H1 (cell line): ENCODE data around the gene AP3S1. TPM values are rescaled to one million over a fixed set of nuclear protein-coding genes. Genes with fewer than 3 reads are reported as not detected.

ENCODE experiments used
- CTCF ChIA-PET: fragments of 300-600 bp; sonication (Branson Sonifier 250); formaldehyde crosslinking; loops from one replicate; lab custom pipeline; 2021; ENCODE audit not compliant: partially characterized antibody; lab: Charles Lee
- POLR2A ChIA-PET: fragments of 300-600 bp; sonication (Branson Sonifier 250); formaldehyde crosslinking; loops from one replicate; lab custom pipeline; 2021; ENCODE audit warnings: inconsistent platforms; ENCODE audit not compliant: partially characterized antibody; lab: Charles Lee
- DNase-seq, 2 experiments: peaks; one replicate each; pipeline versions ENCODE4 v3.0.0 to v3.0.0-alpha.2; 2010 to 2022; ENCODE audit warnings: low spot score in 2 of 2, low read depth in 1 of 2, mixed read lengths in 1 of 2
- FAIRE-seq: peaks from 2 replicates; lab custom pipeline; 2011; peaks lifted over from hg19 to GRCh38; lab: Jason Lieb, UNC
- H2AFZ ChIP-seq: 2 replicates; pipeline ENCODE4 v1.8.1; 2012; ENCODE audit warnings: low read length, inconsistent platforms
- H2AK5ac ChIP-seq: 2 replicates; pipeline ENCODE4 v1.6.1; 2013; ENCODE audit warnings: low read depth, low read length
- H2BK120ac ChIP-seq: replicated peaks from 2 replicates; pipeline ENCODE3; 2013; ENCODE audit warnings: low read depth, low read length, inconsistent platforms
- H2BK12ac ChIP-seq: 2 replicates; pipeline ENCODE4 v1.6.1; 2013; ENCODE audit warnings: low read depth, low read length
- H2BK15ac ChIP-seq: 2 replicates; pipeline ENCODE4 v1.6.1; 2013; ENCODE audit warnings: low read length
- H2BK20ac ChIP-seq: 2 replicates; pipeline ENCODE4 v1.6.1; 2013; ENCODE audit warnings: low read length
- H2BK5ac ChIP-seq: 2 replicates; pipeline ENCODE4 v1.6.1; 2013; ENCODE audit warnings: low read depth, low read length
- H3K14ac ChIP-seq: 2 replicates; pipeline ENCODE4 v1.6.1; 2013; ENCODE audit warnings: inconsistent platforms; ENCODE audit not compliant: insufficient read length
- H3K18ac ChIP-seq: 2 replicates; pipeline ENCODE4 v1.6.1; 2013; ENCODE audit warnings: low read length; ENCODE audit errors: extremely low read depth
- H3K23ac ChIP-seq: 2 replicates; pipeline ENCODE4 v1.6.1; 2013; ENCODE audit warnings: inconsistent platforms; ENCODE audit not compliant: insufficient read length
- H3K23me2 ChIP-seq: 2 replicates; pipeline ENCODE4 v1.6.1; 2013; ENCODE audit warnings: low read depth, low read length
- H3K27ac ChIP-seq: 2 replicates; pipeline ENCODE4 v1.6.1; 2011; ENCODE audit warnings: low read depth, low read length, inconsistent platforms
- H3K27me3 ChIP-seq, 4 experiments: replicated peaks in 1 of 4; 1 replicate in 1 of 4; 2 replicates in 3 of 4; pipeline versions ENCODE4 v1.6.1 to v1.8.1; 2011 to 2013; ENCODE audit warnings: low read length in 3 of 4, mild to moderate bottlenecking in 3 of 4, inconsistent platforms in 2 of 4, mixed read lengths in 2 of 4, moderate library complexity in 1 of 4; ENCODE audit not compliant: control insufficient read depth in 3 of 4, insufficient read depth in 3 of 4; ENCODE audit errors: extremely low read depth in 1 of 4
- H3K36me3 ChIP-seq, 4 experiments: 2 replicates each; pipeline versions ENCODE4 v1.6.1 to v1.8.1; 2011 to 2013; ENCODE audit warnings: mild to moderate bottlenecking in 4 of 4, low read length in 3 of 4, moderate library complexity in 2 of 4, control low read depth in 1 of 4, inconsistent platforms in 1 of 4; ENCODE audit not compliant: insufficient read depth in 4 of 4, control insufficient read depth in 2 of 4
- H3K4ac ChIP-seq: replicated peaks from 2 replicates; pipeline ENCODE3; 2013; ENCODE audit warnings: low read length, low read depth, mixed read lengths, inconsistent platforms; ENCODE audit not compliant: insufficient read length
- H3K4me1 ChIP-seq, 4 experiments: replicated peaks in 1 of 4; 1 replicate in 1 of 4; 2 replicates in 3 of 4; pipeline versions ENCODE4 v1.6.1 to v1.8.1; 2011 to 2013; ENCODE audit warnings: low read length in 3 of 4, inconsistent platforms in 2 of 4, mixed read lengths in 1 of 4; ENCODE audit not compliant: insufficient read depth in 4 of 4, control insufficient read depth in 3 of 4
- H3K4me2 ChIP-seq, 2 experiments: 2 replicates each; pipeline versions ENCODE4 v1.6.1 to v1.8.1; 2011 to 2013; ENCODE audit warnings: low read depth in 2 of 2, low read length in 2 of 2, control low read depth in 1 of 2, inconsistent platforms in 1 of 2, mild to moderate bottlenecking in 1 of 2; ENCODE audit not compliant: insufficient read depth in 1 of 2
- H3K4me3 ChIP-seq, 4 experiments: fragments of 200-600, 300-600 bp in 1 of 4; sonication (generic), shearing (Covaris generic), sonication (Bioruptor Twin) in 1 of 4; 2 replicates each; pipeline versions ENCODE4 v1.5.1 to v1.8.1; 2011 to 2016; ENCODE audit warnings: low read length in 4 of 4, low read depth in 3 of 4, control low read depth in 2 of 4, inconsistent platforms in 2 of 4, mild to moderate bottlenecking in 2 of 4, mixed read lengths in 1 of 4, moderate library complexity in 1 of 4; ENCODE audit not compliant: insufficient read depth in 2 of 4; ENCODE audit errors: extremely low read depth in 1 of 4
- H3K56ac ChIP-seq: replicated peaks from 2 replicates; pipeline ENCODE3; 2013; ENCODE audit warnings: low read depth, mild to moderate bottlenecking, mixed read lengths, low read length, inconsistent platforms; ENCODE audit not compliant: insufficient read length
- H3K79me1 ChIP-seq: 2 replicates; pipeline ENCODE4 v1.6.1; 2013; ENCODE audit warnings: low read depth, low read length, control low read depth
- H3K79me2 ChIP-seq, 2 experiments: 2 replicates each; pipeline versions ENCODE4 v1.6.1 to v1.8.1; 2012 to 2013; ENCODE audit warnings: low read length in 2 of 2, mild to moderate bottlenecking in 2 of 2, inconsistent platforms in 1 of 2; ENCODE audit not compliant: insufficient read depth in 2 of 2, control insufficient read depth in 1 of 2
- H3K9ac ChIP-seq, 4 experiments: replicated peaks in 1 of 4; 1 replicate in 1 of 4; 2 replicates in 3 of 4; pipeline versions ENCODE4 v1.6.1 to v1.8.1; 2011 to 2013; ENCODE audit warnings: low read depth in 3 of 4, low read length in 3 of 4, control low read depth in 2 of 4, mild to moderate bottlenecking in 2 of 4, moderate library complexity in 2 of 4, inconsistent platforms in 1 of 4; ENCODE audit errors: extremely low read depth in 1 of 4
- H3K9me3 ChIP-seq, 2 experiments: 2 replicates each; pipeline versions ENCODE4 v1.6.1 to v1.8.1; 2012 to 2013; ENCODE audit warnings: mild to moderate bottlenecking in 2 of 2, moderate library complexity in 2 of 2, control low read depth in 1 of 2, inconsistent platforms in 1 of 2, low read depth in 1 of 2, low read length in 1 of 2, mixed read lengths in 1 of 2; ENCODE audit not compliant: insufficient read depth in 2 of 2
- H4K20me1 ChIP-seq, 2 experiments: replicated peaks in 1 of 2; 2 replicates each; pipeline versions ENCODE3 to v1.8.1; 2011 to 2013; ENCODE audit warnings: inconsistent platforms in 2 of 2, low read length in 2 of 2, mild to moderate bottlenecking in 1 of 2; ENCODE audit not compliant: insufficient read depth in 2 of 2, control insufficient read depth in 1 of 2
- H4K5ac ChIP-seq: 2 replicates; pipeline ENCODE4 v1.6.1; 2013; ENCODE audit warnings: low read length, low read depth, mixed read lengths, inconsistent platforms; ENCODE audit not compliant: insufficient read length
- H4K8ac ChIP-seq: 2 replicates; pipeline ENCODE4 v1.8.0; 2013; ENCODE audit warnings: mild to moderate bottlenecking, moderate library complexity, low read length, inconsistent platforms; ENCODE audit not compliant: insufficient read depth; ENCODE audit errors: extremely low read depth
- H4K91ac ChIP-seq: replicated peaks from 2 replicates; pipeline ENCODE3; 2013; ENCODE audit warnings: low read length, mixed read lengths, inconsistent platforms; ENCODE audit not compliant: insufficient read length
- ASH2L ChIP-seq: fragments of 200-600, 300-600 bp; sonication (generic); IDR thresholded peaks from one replicate; pipeline ENCODE4 v1.7.1; 2017; ENCODE audit warnings: low read length
- BCL11A ChIP-seq, 2 experiments: IDR thresholded peaks; one replicate each; pipeline ENCODE4 v1.6.1; 2011; ENCODE audit warnings: low read depth in 2 of 2, low read length in 2 of 2, mild to moderate bottlenecking in 2 of 2
- EGR1 ChIP-seq: IDR thresholded peaks from 2 replicates; pipeline ENCODE4 v1.6.1; 2011; ENCODE audit warnings: low read depth, low read length, borderline replicate concordance
- KDM4A ChIP-seq: IDR thresholded peaks from one replicate; pipeline ENCODE4 v1.7.1; 2012; ENCODE audit warnings: low read depth, mild to moderate bottlenecking, moderate library complexity, low read length, inconsistent platforms; ENCODE audit not compliant: severe bottlenecking
- MAFK ChIP-seq: IDR thresholded peaks from 2 replicates; pipeline ENCODE4 v1.6.1; 2012; ENCODE audit warnings: low read depth, mild to moderate bottlenecking, improper control_type of control experiment, low read length
- NANOG ChIP-seq: IDR thresholded peaks from 2 replicates; pipeline ENCODE4 v1.6.1; 2011; ENCODE audit warnings: low read length, low read depth, mild to moderate bottlenecking, inconsistent platforms; ENCODE audit not compliant: insufficient read depth, poor library complexity, severe bottlenecking
- PHF8 ChIP-seq: fragments of 200-600 bp; sonication (generic); conservative IDR thresholded peaks from 2 replicates; pipeline ENCODE4 v1.7.1; 2012; ENCODE audit warnings: low read depth, mild to moderate bottlenecking, inconsistent platforms, low read length, moderate library complexity
- POLR2AphosphoS5 ChIP-seq: IDR thresholded peaks from 2 replicates; pipeline ENCODE4 v1.6.1; 2011; ENCODE audit warnings: low read depth, low read length
- SAP30 ChIP-seq: fragments of 300-600 bp; sonication (generic); IDR thresholded peaks from 2 replicates; pipeline ENCODE4 v1.7.1; 2012; ENCODE audit warnings: low read length, moderate library complexity, mild to moderate bottlenecking, inconsistent platforms; ENCODE audit not compliant: insufficient read depth, insufficient replicate concordance
- SRF ChIP-seq: IDR thresholded peaks from 2 replicates; pipeline ENCODE4 v1.6.1; 2011; ENCODE audit warnings: mild to moderate bottlenecking, low read depth, low read length, moderate library complexity
- TCF12 ChIP-seq: IDR thresholded peaks from 2 replicates; pipeline ENCODE4 v1.6.1; 2011; ENCODE audit warnings: low read depth, mild to moderate bottlenecking, low read length
- YY1 ChIP-seq: IDR thresholded peaks from 2 replicates; pipeline ENCODE4 v1.6.1; 2011; ENCODE audit warnings: low read depth, mild to moderate bottlenecking, low read length
- WGBS, 2 experiments: shearing (Covaris generic) in 1 of 2; methylation state at CpG; one replicate each; pipeline versions ENCODE4 v1.1.6 to v1.1.7; 2013 to 2015; ENCODE audit warnings: low lambda C conversion rate in 2 of 2, mixed read lengths in 2 of 2, inconsistent platforms in 1 of 2, low coverage in 1 of 2, missing lambda C conversion rate in 1 of 2; ENCODE audit not compliant: insufficient replicate concordance in 2 of 2, insufficient coverage in 1 of 2, insufficient read length in 1 of 2; ENCODE audit errors: extremely low coverage in 1 of 2, missing lambda C conversion rate in 1 of 2; 5-methylcytosine and 5-hydroxymethylcytosine counted together
- polyA plus RNA-seq, 7 experiments: library from polyadenylated mRNA; depleted of rRNA in 3 of 7; stranded (reverse) in 5 of 7; unstranded in 2 of 7; fragments of >200 nt in 5 of 7; fragments of 200-250 nt in 2 of 7; gene quantifications; 1 replicate in 5 of 7; 2 replicates in 1 of 7; 4 replicates in 1 of 7; pipeline versions ENCODE4 v1.2.1 to v1.2.3, GENCODE V29; 2011 to 2013; ENCODE audit warnings: missing spikeins in 2 of 7, mixed read lengths in 2 of 7
- total RNA-seq: library from RNA; stranded (reverse); fragmentation: NEBNext Ultra II Directional; extraction: Animal tissue kit (Norgen Biotek cat#: 25700); gene quantifications from 2 replicates; pipeline ENCODE4 v1.2.1, GENCODE V29; 2021

Gene AP3S1
- total and polyA plus RNA-seq, 2 of the 8 experiments (the other 6 are each of a cell fraction or from before 2014, with no cell fraction given): 26.6 to 72.7 TPM

GRCh38 chr5:115872447-115872846, 30.7 kb downstream of the AP3S1 start:
- Histone ChIP-seq H3K9me3 (no peaks in the 10 kb centered on the region), H3K4ac (no peak overlapping the region)
- DNase-seq: no peak

More at GRCh38 chr5:115872447-115872846, 30.7 kb downstream of the AP3S1 start:
- H3K4me2 ChIP-seq: no peak overlapping the region
- H2BK120ac ChIP-seq: no peak overlapping the region
- H2BK5ac ChIP-seq: no peak overlapping the region
- H2BK12ac ChIP-seq: no peak overlapping the region
- no peak overlapping the region for H4K5ac ChIP-seq
- H3K9ac ChIP-seq: no peak overlapping the region
- H4K91ac ChIP-seq: no peak overlapping the region
- H2AFZ ChIP-seq: no peak overlapping the region
- ChIA-PET CTCF (no interaction called here), POLR2A (no interaction called here)
- no peak overlapping the region for H4K8ac ChIP-seq
- no peak overlapping the region for H2BK15ac ChIP-seq
- H3K79me2 ChIP-seq: no peaks in the 10 kb centered on the region
- no peak for FAIRE-seq
- no peaks in the 10 kb centered on the region for H3K79me1 ChIP-seq
- H3K18ac ChIP-seq: no peak overlapping the region
- H3K14ac ChIP-seq: no peak overlapping the region
- H3K27ac ChIP-seq: no peak overlapping the region
- H3K4me1 ChIP-seq: peaks cover 0 to 4% (median 0%) of the 10 kb centered on the region in 4 experiments; a peak in 1 of 7 replicates
- WGBS, 2 experiments: 98% methylated on average over 2 of the region's 2 CpGs; no CpG with 5 or more reads in 1 of the 2 experiments
- no peaks in the 10 kb centered on the region for H3K27me3 ChIP-seq
- H3K23me2 ChIP-seq: no peaks in the 10 kb centered on the region
- no peak overlapping the region for H3K23ac ChIP-seq
- no peak overlapping the region for H3K56ac ChIP-seq
- H3K36me3 ChIP-seq: peaks cover 0 to 6% (median 3%) of the 10 kb centered on the region in 4 experiments; a peak in 2 of 8 replicates
- no peak overlapping the region for H2AK5ac ChIP-seq
- no peak overlapping the region for H2BK20ac ChIP-seq
- no peak overlapping the region for H3K4me3 ChIP-seq
- no peak for TF ChIP-seq EGR1
- TF ChIP-seq ASH2L: no peak
- no peak for TF ChIP-seq SRF
- TF ChIP-seq SAP30: no peak
- TF ChIP-seq BCL11A (IDR thresholded peaks at IDR 0.05; ENCODE audit: low read depth in 2 of 2, low read length in 2 of 2): no peak
- no peak for TF ChIP-seq YY1
- TF ChIP-seq TCF12: no peak
- no peak for TF ChIP-seq NANOG
- no peak for TF ChIP-seq KDM4A
- no peak for TF ChIP-seq POLR2AphosphoS5
- no peak for TF ChIP-seq MAFK
- TF ChIP-seq PHF8: no peak
- no peaks in the 10 kb centered on the region for H4K20me1 ChIP-seq
